HepG2 (cell line): ENCODE results near the gene REPIN1. TPM values are rescaled to one million over a fixed set of nuclear protein-coding genes. Genes with fewer than 3 reads are reported as not detected.

Source experiments
- EEA1 ChIP-seq: sonication (generic); formaldehyde crosslinking; IDR thresholded peaks from 2 replicates; pipeline ENCODE4 v1.5.1; 2020; ENCODE audit warnings: mild to moderate bottlenecking, missing genetic modification reagents, borderline replicate concordance
- ESRRA ChIP-seq: sonication (generic); formaldehyde crosslinking; IDR thresholded peaks from 2 replicates; pipeline ENCODE4 v1.5.1; 2020; ENCODE audit warnings: mild to moderate bottlenecking, low read depth, missing genetic modification reagents
- FOXA1 ChIP-seq, 2 experiments: fragments of 450-650 bp in 1 of 2; sonication (generic) in 1 of 2; formaldehyde crosslinking in 1 of 2; IDR thresholded peaks; 2 replicates each; pipeline versions ENCODE4 v1.4.0 to v1.6.1; 2016 to 2020; ENCODE audit warnings: missing genetic modification reagents in 1 of 2
- HNRNPL ChIP-seq: fragments of 200-400 bp; formaldehyde crosslinking; IDR thresholded peaks from 2 replicates; pipeline ENCODE4 v1.6.1; 2017; ENCODE audit warnings: mild to moderate bottlenecking, low read depth, low read length
- LBX2 ChIP-seq: sonication (generic); formaldehyde crosslinking; IDR thresholded peaks from 2 replicates; pipeline ENCODE4 v1.5.0; 2020; ENCODE audit warnings: missing genetic modification reagents, mild to moderate bottlenecking, borderline replicate concordance
- ZHX1 ChIP-seq: sonication (generic); formaldehyde crosslinking; IDR thresholded peaks from 2 replicates; pipeline ENCODE4 v1.8.1; 2022; ENCODE audit warnings: low read depth, mild to moderate bottlenecking, missing genetic modification reagents
- ZNF12 ChIP-seq: sonication (generic); formaldehyde crosslinking; IDR thresholded peaks from 2 replicates; pipeline ENCODE4 v1.5.0; 2020; ENCODE audit warnings: missing genetic modification reagents
- ZNF318 ChIP-seq: sonication (generic); formaldehyde crosslinking; IDR thresholded peaks from 2 replicates; pipeline ENCODE4 v1.4.0; 2020; ENCODE audit warnings: mild to moderate bottlenecking, missing genetic modification reagents
- ZNF331 ChIP-seq: sonication (generic); formaldehyde crosslinking; IDR thresholded peaks from 2 replicates; pipeline ENCODE4 v1.4.0; 2020; ENCODE audit warnings: missing genetic modification reagents
- ZNF362 ChIP-seq: sonication (generic); formaldehyde crosslinking; IDR thresholded peaks from 2 replicates; pipeline ENCODE4 v1.4.0; 2020; ENCODE audit warnings: missing genetic modification reagents, mild to moderate bottlenecking, borderline replicate concordance
- ZNF598 ChIP-seq: sonication (generic); formaldehyde crosslinking; IDR thresholded peaks from 2 replicates; pipeline ENCODE4 v1.5.1; 2020; ENCODE audit warnings: mild to moderate bottlenecking, missing genetic modification reagents, borderline replicate concordance
- ZNF614 ChIP-seq: IDR thresholded peaks from 2 replicates; pipeline ENCODE4 v1.6.1; 2018; ENCODE audit warnings: missing biosample characterization, missing genetic modification reagents, inconsistent platforms, borderline replicate concordance
- ZNF629 ChIP-seq: sonication (generic); formaldehyde crosslinking; conservative IDR thresholded peaks from 2 replicates; pipeline ENCODE4 v1.5.0; 2020; ENCODE audit warnings: missing genetic modification reagents
- ZNF672 ChIP-seq: sonication (generic); formaldehyde crosslinking; IDR thresholded peaks from 2 replicates; pipeline ENCODE4 v1.8.1; 2022; ENCODE audit warnings: missing genetic modification reagents
- ZSCAN9 ChIP-seq: IDR thresholded peaks from 2 replicates; pipeline ENCODE4 v1.6.1; 2016; ENCODE audit warnings: borderline replicate concordance
- polyA plus RNA-seq, 8 experiments: library from polyadenylated mRNA; depleted of rRNA in 3 of 8; stranded (reverse) in 7 of 8; unstranded in 1 of 8; fragments of >200 nt; fragmentation: Illumina TruSeq in 4 of 8; extraction: Trizol in 4 of 8; gene quantifications; 2 replicates each; pipeline versions ENCODE4 v1.2.1 to v1.2.3, GENCODE V29; 2011 to 2016; ENCODE audit warnings: low read depth in 4 of 8, missing spikeins in 1 of 8, mixed read lengths in 1 of 8; ENCODE audit not compliant: insufficient read depth in 1 of 8
- total RNA-seq, 5 experiments: library from RNA; depleted of rRNA; stranded (reverse); fragments of >200 nt; fragmentation: Illumina TruSeq; extraction: Trizol; gene quantifications; 2 replicates each; pipeline ENCODE4 v1.2.3, GENCODE V29; 2016; ENCODE audit warnings: low read depth in 1 of 5

REPIN1 gene
- total and polyA plus RNA-seq, 2 of the 13 experiments (the other 11 are each of a cell fraction or from before 2014, with no cell fraction given) = 69.9 to 108 TPM

GRCh38 chr7:150415161-150416153 is 46.8 kb downstream of the REPIN1 start (continued):
- TF ChIP-seq ZNF318 (CRISPR knock-in tag) = no peak
- peak; percentile 40; the same call in 1 of the 2 replicates for TF ChIP-seq ZNF362 (CRISPR knock-in tag)
- no peak for TF ChIP-seq HNRNPL
- no peak for TF ChIP-seq ZNF672 (CRISPR knock-in tag)
- no peak for TF ChIP-seq ZNF598 (CRISPR knock-in tag)
- peak; percentile 67; the same call in 1 of the 2 replicates for TF ChIP-seq ZSCAN9 (CRISPR knock-in tag)
- TF ChIP-seq ZHX1 (CRISPR knock-in tag) = peak; percentile 50
- peak; percentile 56; the same call in 1 of the 2 replicates for TF ChIP-seq ZNF12 (CRISPR knock-in tag)
- no peak for TF ChIP-seq LBX2 (CRISPR knock-in tag)
- peak; percentile 85 for TF ChIP-seq ZNF331 (CRISPR knock-in tag)
- no peak for TF ChIP-seq ZNF629 (CRISPR knock-in tag)
- TF ChIP-seq EEA1 (CRISPR knock-in tag) = no peak
- TF ChIP-seq ZNF614 (CRISPR knock-in tag) = peak; percentile 77; the same call in 1 of the 2 replicates
- peak; percentile 98 for TF ChIP-seq ESRRA (CRISPR knock-in tag)
- peak; percentile 22; the same call in 1 of the 2 replicates for TF ChIP-seq FOXA1 (IDR thresholded peaks at IDR 0.05)
- TF ChIP-seq FOXA1 (CRISPR knock-in tag; IDR thresholded peaks at IDR 0.05) = peak; percentile 93
